ENCODE measurements around the gene SNAPC2.

SNAPC2 gene, protein sequence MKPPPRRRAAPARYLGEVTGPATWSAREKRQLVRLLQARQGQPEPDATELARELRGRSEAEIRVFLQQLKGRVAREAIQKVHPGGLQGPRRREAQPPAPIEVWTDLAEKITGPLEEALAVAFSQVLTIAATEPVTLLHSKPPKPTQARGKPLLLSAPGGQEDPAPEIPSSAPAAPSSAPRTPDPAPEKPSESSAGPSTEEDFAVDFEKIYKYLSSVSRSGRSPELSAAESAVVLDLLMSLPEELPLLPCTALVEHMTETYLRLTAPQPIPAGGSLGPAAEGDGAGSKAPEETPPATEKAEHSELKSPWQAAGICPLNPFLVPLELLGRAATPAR

GRCh38 chr19:7919610-7920518 is at the start of gene SNAPC2:
TSS of gene SNAPC2 (plus strand) at chr19:7920338. CDS start at chr19:7920367, 29 bp downstream.
- H3K4me3 ChIP-seq (ENCODE audit: low read depth, low read length): peak within 1 kb of the TSS; percentile 81
- no peak for TF ChIP-seq CTCF (IDR thresholded peaks at IDR 0.05; ENCODE audit: borderline replicate concordance, insufficient read depth, low read depth, low read length)

DNA sequence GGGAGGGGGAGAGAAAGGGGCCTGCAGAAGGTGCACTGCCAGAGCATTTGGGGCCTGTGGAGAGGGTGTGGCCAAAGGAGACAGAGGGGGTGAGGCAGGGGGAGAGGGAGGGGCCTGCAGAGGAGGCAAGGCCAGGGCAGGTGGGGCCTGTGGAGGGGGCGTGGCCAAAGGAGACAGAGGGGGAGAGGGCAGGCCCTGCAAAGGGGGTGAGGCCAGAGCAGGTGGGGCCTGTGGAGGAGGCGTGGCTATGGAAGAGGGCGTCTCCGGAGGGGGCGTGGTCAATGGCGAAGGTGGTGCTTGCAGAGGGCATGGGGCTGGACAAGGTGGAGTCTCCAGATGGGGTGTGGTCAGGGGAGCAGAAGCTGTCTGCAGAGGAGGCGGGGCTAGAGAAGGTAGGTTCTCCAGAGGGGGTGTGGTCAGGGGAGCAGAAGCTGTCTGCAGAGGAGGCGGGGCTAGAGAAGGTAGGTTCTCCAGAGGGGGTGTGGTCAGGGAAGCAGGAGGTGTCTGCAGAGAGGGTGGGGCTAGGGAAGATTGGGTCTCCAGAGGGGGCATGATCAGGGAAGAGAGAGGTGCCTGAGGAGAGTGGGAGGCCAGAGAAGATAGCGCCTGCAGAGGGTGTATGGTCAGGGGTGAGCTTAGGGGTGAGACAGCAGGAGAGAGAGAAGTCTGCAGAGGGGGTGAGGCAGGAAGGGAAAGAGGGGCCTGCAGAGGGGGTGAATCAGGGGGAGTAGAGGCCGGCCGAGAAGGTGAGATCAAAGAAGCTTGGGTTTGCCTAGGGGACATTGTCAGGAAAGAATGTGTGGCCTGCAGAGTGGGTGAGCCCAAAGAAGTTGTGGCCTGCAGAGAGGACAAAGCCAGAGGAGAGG is 49.3 kb upstream of the SNAPC2 start:
- H3K4me3 ChIP-seq (ENCODE audit: low read depth, low read length): no peak overlapping the region
- no peak for TF ChIP-seq CTCF (IDR thresholded peaks at IDR 0.05; ENCODE audit: borderline replicate concordance, insufficient read depth, low read depth, low read length)

DNA sequence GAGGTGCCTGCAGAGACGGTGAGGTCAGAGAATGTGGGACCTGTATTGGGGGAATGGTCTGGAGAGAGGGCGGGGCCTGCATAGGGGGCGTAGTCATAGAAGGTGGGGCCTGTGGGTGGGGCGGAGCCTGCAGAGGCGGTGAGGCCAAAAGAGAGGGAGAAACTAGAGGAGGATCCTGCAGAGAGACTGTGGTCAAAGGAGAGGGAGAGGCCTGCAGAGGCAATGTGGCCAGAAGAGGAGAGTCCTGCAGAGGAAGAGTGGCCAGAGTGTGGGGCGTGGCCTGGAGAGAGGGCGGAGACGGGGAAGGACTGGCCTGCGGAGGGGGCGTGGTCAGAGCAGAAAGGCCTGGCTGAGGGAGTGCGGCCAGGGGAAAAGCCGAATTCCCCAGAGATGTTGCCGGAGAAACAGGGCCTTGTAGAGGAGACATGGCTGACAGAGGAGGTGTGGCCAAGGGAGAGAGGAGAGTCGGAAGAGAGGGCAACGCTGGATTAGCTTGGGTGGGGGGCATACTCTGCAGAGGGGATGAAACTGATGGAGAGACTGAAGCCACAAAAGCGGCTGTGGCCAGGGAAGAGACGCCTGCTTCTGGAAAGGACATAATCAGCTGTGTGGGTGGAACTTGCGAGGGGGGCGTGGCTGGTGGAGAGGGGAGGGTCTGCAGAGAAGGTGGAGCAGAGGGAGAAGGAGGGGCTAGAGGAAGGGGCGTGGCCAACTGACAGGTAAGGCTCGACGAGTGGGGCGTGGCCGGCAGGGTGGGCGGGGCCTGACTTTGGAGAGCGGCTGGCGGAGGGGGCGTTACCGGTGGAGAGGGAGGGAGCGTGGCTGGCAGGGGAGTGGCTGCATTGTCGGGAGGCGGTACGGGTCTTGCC is 48.5 kb upstream of the SNAPC2 start:
- no peak overlapping the region for H3K4me3 ChIP-seq (ENCODE audit: low read depth, low read length)
- TF ChIP-seq CTCF (IDR thresholded peaks at IDR 0.05; ENCODE audit: borderline replicate concordance, insufficient read depth, low read depth, low read length): no peak

- TF ChIP-seq CTCF (IDR thresholded peaks at IDR 0.05; ENCODE audit: borderline replicate concordance, insufficient read depth, low read depth, low read length): no peak
- no peak overlapping the region for H3K4me3 ChIP-seq (ENCODE audit: low read depth, low read length)
Observed at GRCh38 chr19:7872306-7873204, 47.6 kb upstream of the SNAPC2 start.

DNA sequence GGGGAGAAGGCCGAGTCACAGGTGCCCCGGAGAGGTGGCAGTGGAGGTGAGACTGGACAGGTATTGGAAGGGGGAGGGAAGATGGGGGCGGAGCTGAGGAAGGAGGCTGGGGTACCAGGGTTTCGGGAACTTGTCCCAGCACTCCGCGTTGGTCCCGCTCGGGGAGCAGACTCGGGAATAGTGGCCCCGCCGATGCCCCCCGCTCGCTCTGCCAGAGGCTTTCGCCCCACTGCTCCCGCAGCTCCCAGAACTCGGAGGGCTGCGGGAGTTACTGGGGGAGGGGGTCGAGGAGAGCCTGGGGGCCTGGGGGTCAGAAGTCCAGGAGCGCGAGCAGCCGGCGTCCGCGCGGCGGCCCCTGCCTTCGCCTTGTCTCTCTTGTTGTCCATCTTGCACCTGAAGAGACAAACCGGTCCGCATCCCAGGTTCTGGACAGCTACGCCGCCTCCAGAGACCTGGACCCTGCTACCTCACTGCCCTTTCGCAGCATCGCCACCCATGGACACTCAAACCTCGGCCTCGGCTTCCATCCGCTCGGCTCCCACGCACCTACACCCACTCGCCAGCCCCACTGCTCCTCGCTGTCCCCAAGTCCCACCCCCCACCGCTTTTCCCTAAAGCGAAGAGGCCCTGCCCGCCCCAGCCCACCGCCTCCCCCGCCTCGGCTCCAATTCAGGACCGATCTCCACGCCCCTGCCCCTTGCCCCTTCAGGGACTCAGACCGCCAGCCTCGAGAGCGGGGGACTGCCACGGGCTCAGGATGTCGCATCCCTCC is 46.6 kb upstream of the SNAPC2 start:
- no peak for TF ChIP-seq CTCF (IDR thresholded peaks at IDR 0.05; ENCODE audit: borderline replicate concordance, insufficient read depth, low read depth, low read length)
- no peak overlapping the region for H3K4me3 ChIP-seq (ENCODE audit: low read depth, low read length)

Data from GM12875 (cell line).